BJ (cell line): ENCODE measurements around the gene PTPRK. TPM values are rescaled to one million over a fixed set of nuclear protein-coding genes. Genes with fewer than 3 reads are reported as not detected.

Experiments
- CTCF ChIA-PET: fragments of 350-600 bp; formaldehyde crosslinking; extraction: SDS; loops from one replicate; lab custom pipeline; 2021; ENCODE audit warnings: antibody characterized with exemption, inconsistent platforms; lab: Yijun Ruan, JAX
- POLR2A ChIA-PET: fragments of 300-600 bp; sonication (Branson Sonifier 250); formaldehyde crosslinking; extraction: SDS; loops from one replicate; lab custom pipeline; 2021; ENCODE audit warnings: antibody characterized with exemption; lab: Charles Lee
- DNase-seq: peaks from one replicate; pipeline ENCODE4 v3.0.0-alpha.2; 2011; ENCODE audit warnings: low read depth
- H3K27me3 ChIP-seq: 2 replicates; pipeline ENCODE4 v1.6.0; 2011; ENCODE audit warnings: low read length; ENCODE audit not compliant: control insufficient read depth, insufficient read depth
- H3K36me3 ChIP-seq: 2 replicates; pipeline ENCODE4 v1.5.1; 2011; ENCODE audit warnings: low read length; ENCODE audit not compliant: control insufficient read depth, insufficient read depth
- H3K4me3 ChIP-seq: 2 replicates; pipeline ENCODE4 v1.5.1; 2011; ENCODE audit warnings: low read depth, mild to moderate bottlenecking, control low read depth, low read length
- polyA plus RNA-seq: library from polyadenylated mRNA; depleted of rRNA; stranded (reverse); fragments of >200 nt; gene quantifications from 2 replicates; pipeline ENCODE4 v1.2.3, GENCODE V29; 2011
- TF ChIP-seq, protein P1 (sequence below): IDR thresholded peaks from 2 replicates; pipeline ENCODE4 v1.5.1; 2011; ENCODE audit warnings: low read depth, mild to moderate bottlenecking, control low read depth, inconsistent platforms, low read length, moderate library complexity; ENCODE audit not compliant: insufficient read depth

PTPRK gene
- polyA plus RNA-seq, 1 experiment: 18.5 TPM

DNA sequence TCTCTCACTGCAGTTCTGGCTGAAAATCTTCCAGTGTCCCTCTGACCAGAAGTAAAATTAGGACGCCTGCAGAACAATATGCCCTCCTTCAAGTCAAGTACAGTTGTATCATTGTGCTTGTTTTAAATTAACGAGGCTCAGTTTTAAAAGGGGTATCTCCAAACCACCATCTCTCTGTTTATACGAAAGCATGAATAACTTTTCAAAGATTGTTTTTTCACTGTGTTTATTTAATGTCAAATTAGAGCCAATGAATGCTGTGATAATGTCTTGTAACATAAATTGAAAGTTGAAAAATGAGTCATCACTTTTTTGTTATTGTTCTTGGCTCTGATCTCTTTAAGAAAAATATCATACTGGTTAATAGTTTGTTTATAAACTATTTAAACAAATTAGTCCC, 388.8 kb downstream of the PTPRK start:
- CTCF ChIA-PET: no interaction called here
- DNase-seq: peak; percentile 2
- Histone ChIP-seq H3K27me3 (no peaks in the 10 kb centered on the region), H3K4me3 (no peak overlapping the region), H3K36me3 (no peaks in the 10 kb centered on the region)
- POLR2A ChIA-PET: no interaction called here
- TF ChIP-seq, protein P1, sequence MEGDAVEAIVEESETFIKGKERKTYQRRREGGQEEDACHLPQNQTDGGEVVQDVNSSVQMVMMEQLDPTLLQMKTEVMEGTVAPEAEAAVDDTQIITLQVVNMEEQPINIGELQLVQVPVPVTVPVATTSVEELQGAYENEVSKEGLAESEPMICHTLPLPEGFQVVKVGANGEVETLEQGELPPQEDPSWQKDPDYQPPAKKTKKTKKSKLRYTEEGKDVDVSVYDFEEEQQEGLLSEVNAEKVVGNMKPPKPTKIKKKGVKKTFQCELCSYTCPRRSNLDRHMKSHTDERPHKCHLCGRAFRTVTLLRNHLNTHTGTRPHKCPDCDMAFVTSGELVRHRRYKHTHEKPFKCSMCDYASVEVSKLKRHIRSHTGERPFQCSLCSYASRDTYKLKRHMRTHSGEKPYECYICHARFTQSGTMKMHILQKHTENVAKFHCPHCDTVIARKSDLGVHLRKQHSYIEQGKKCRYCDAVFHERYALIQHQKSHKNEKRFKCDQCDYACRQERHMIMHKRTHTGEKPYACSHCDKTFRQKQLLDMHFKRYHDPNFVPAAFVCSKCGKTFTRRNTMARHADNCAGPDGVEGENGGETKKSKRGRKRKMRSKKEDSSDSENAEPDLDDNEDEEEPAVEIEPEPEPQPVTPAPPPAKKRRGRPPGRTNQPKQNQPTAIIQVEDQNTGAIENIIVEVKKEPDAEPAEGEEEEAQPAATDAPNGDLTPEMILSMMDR: no peak

- no peaks in the 10 kb centered on the region for H3K36me3 ChIP-seq
- ChIA-PET POLR2A (no interaction called here), CTCF (no interaction called here)
- no peak overlapping the region for H3K4me3 ChIP-seq
- no peaks in the 10 kb centered on the region for H3K27me3 ChIP-seq
- TF ChIP-seq, protein P1: no peak
- DNase-seq: no peak
Measured at GRCh38 chr6:128131036-128131435, 389.4 kb downstream of the PTPRK start.

GRCh38 chr6:128129679-128130078, 390.7 kb downstream of the PTPRK start:
- ChIA-PET POLR2A (no interaction called here), CTCF (no interaction called here)
- Histone ChIP-seq H3K4me3 (no peak overlapping the region), H3K36me3 (no peaks in the 10 kb centered on the region), H3K27me3 (no peaks in the 10 kb centered on the region)
- TF ChIP-seq, protein P1: no peak
- no peak for DNase-seq

DNA sequence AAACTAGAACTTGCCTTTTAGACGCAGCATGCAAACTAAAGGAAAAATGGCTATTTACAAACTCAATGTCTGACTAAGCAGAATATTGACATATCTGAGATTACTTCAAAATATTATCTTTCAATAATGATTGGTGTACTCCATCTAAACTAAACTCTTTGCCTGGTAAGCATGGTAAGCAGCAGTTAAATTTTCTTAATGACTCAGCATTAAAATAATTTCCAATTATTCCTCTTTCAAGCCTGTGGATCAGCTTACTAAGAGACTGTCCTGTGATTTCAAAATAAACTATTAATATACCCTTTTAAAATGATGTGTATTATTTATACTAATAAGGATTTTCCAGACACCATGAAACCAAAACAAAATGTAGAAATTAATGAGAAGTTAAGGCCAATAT, 392.7 kb downstream of the PTPRK start:
- ChIA-PET CTCF (interaction anchor here (1.1 kb wide), 1 partner anchor 604 kb away, joined by 3 read pairs; no protein-coding TSS in a partner anchor), POLR2A (no interaction called here)
- Histone ChIP-seq H3K27me3 (no peaks in the 10 kb centered on the region), H3K36me3 (no peaks in the 10 kb centered on the region), H3K4me3 (no peak overlapping the region)
- TF ChIP-seq, protein P1: no peak
- no peak for DNase-seq

DNA sequence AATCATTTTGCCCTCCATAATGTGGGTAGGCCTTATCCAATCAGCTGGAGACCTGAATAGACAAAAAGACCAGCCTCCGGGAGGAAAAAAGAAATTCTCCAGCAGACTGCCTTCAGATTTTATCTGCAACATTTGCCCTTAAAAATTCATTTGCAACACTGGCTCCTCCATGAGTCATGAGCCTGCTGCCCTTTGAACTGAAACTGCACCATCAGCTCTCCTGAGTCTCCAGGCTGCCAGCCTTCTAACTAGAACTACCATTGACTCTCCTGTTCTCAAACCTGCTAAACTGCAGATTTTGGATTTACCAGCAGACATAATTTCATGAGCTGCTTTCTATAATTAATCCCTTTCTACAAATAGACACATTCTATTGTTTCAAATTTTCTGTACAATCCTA, 395.7 kb downstream of the PTPRK start:
- CTCF ChIA-PET: interaction anchor here (1.1 kb wide), 1 partner anchor 10 kb away, joined by 3 read pairs; no protein-coding TSS in a partner anchor
- POLR2A ChIA-PET: no interaction called here

More for the DNA sequence above, 395.7 kb downstream of the PTPRK start:
- Histone ChIP-seq H3K27me3 (no peaks in the 10 kb centered on the region), H3K4me3 (no peak overlapping the region), H3K36me3 (no peaks in the 10 kb centered on the region)
- TF ChIP-seq, protein P1: no peak
- DNase-seq: no peak
